Stimulated activated CD8-positive, alpha-beta memory T cell treated with anti-CD3 and anti-CD28 coated beads, Interleukin-2, amount 100 ng/mL, for 1 hour (primary cell): Measurements from ENCODE around the gene ZNF582.
A peak's percentile ranks its signal among the peaks of the same experiment; 100 is the strongest.
"Not testable (repeated sequence)": the region's sequence is repeated elsewhere in the genome, so short reads cannot be mapped to it uniquely, and the experiment has no call there.

Experiments
- DNase-seq, 2 donors: peaks; one replicate each; pipeline ENCODE4 v3.0.0-alpha.2; 2020; ENCODE audit warnings: low read depth in 2 of 2

ZNF582 gene

GRCh38 chr19:56351208-56351607, 42.1 kb downstream of the ZNF582 start:
- no peak for DNase-seq

- DNase-seq: peak in 1 of 2 donors; percentile 15
These were observed 42.8 kb downstream of the ZNF582 start for GRCh38 chr19:56350416-56351045.

GRCh38 chr19:56348289-56348877, 45.0 kb downstream of the ZNF582 start:
- DNase-seq: no peak

GRCh38 chr19:56347163-56347778, 46.1 kb downstream of the ZNF582 start:
- DNase-seq: no peak

GRCh38 chr19:56341948-56342347, 51.4 kb downstream of the ZNF582 start:
- DNase-seq: no peak

GRCh38 chr19:56339031-56339430, 54.3 kb downstream of the ZNF582 start:
- not testable (repeated sequence) for DNase-seq

GRCh38 chr19:56337077-56337476, 56.3 kb downstream of the ZNF582 start:
- not testable (repeated sequence) for DNase-seq

- DNase-seq: not testable (repeated sequence)
These were observed 58.0 kb downstream of the ZNF582 start for GRCh38 chr19:56335371-56335770.

- DNase-seq: no peak
These were observed 59.8 kb downstream of the ZNF582 start for GRCh38 chr19:56333506-56333905.
